GM13977 (cell line): ENCODE data around the gene AUTS2.

Experiments used
- DNase-seq: peaks from one replicate; pipeline ENCODE4 v3.0.0; 2012; ENCODE audit warnings: low spot score
- in situ Hi-C: fragments of 300-500 bp; cut with MboI; formaldehyde crosslinking; loops from one replicate; pipeline ENCODE4 v1.12.0; 2022; ENCODE audit warnings: low sequenced_read_pairs, low pct_unique_long_range_greater_than_20kb, mixed read lengths, inconsistent platforms; ENCODE audit not compliant: unreplicated experiment
- TF ChIP-seq, protein P1 (sequence below): IDR thresholded peaks from 2 replicates; pipeline ENCODE4 v1.5.1; 2012; ENCODE audit warnings: mild to moderate bottlenecking, control low read depth; ENCODE audit not compliant: insufficient read depth; ENCODE audit errors: extremely low read depth, missing control alignments

AUTS2 gene

DNA sequence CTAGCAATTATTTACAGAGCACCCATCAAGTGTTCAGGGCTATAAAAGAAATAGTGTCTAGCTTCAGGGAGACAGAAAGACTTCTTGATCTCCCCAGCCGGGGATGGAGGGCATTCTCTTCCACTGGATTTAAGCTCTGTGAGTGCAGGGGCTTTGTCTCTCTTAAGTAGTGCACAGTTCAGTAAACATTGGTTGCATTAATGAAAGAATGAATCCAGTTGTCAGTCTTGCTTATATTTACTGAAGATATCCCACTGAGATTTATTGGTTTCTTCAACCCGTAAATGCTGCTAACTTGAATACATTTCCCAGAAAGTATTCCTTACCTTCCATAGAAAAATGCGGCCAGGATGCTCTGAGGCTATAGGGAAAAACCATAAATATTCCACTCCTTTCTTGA is 41.9 kb downstream of the AUTS2 start:
- TF ChIP-seq, protein P1, sequence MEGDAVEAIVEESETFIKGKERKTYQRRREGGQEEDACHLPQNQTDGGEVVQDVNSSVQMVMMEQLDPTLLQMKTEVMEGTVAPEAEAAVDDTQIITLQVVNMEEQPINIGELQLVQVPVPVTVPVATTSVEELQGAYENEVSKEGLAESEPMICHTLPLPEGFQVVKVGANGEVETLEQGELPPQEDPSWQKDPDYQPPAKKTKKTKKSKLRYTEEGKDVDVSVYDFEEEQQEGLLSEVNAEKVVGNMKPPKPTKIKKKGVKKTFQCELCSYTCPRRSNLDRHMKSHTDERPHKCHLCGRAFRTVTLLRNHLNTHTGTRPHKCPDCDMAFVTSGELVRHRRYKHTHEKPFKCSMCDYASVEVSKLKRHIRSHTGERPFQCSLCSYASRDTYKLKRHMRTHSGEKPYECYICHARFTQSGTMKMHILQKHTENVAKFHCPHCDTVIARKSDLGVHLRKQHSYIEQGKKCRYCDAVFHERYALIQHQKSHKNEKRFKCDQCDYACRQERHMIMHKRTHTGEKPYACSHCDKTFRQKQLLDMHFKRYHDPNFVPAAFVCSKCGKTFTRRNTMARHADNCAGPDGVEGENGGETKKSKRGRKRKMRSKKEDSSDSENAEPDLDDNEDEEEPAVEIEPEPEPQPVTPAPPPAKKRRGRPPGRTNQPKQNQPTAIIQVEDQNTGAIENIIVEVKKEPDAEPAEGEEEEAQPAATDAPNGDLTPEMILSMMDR = no peak
- no peak for DNase-seq
- in situ Hi-C loops = loop anchor here (25.0 kb wide), 1 partner anchor 522 kb away; no protein-coding TSS in a partner anchor

DNA sequence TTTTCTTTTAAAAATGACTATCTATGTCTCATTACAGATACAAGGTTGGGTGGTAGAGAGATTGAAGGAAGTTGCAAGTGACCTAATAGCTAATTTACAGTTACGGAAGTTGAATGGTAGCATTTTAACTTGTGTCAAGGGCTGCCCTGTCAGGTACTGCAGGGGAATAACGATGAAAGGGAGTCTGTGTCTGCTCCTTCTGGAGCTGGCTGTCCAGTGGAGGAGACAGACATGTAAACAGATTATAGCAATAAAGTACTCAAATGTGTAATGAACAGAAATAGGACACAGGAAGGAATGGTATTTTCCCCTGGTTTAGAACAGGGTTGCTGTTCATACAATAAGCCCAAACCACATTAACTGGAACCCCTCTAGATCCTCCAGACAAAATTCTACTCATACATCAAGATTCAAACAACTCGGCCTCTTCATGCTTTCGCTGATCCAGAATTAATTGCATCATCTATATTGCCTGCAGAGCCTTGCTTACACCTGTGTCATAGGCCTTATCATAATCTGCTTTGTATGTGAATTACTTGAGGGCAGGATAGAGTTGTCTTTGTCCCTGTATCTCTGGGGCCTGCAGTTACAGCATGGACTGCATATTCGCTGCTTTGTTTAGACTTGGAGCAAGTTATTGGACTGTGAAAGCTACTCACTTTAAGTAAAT is 42.8 kb downstream of the AUTS2 start:
- no peak for DNase-seq
- TF ChIP-seq, protein P1 = no peak
- in situ Hi-C loops = loop anchor here (25.0 kb wide), 1 partner anchor 521 kb away; no protein-coding TSS in a partner anchor

DNA sequence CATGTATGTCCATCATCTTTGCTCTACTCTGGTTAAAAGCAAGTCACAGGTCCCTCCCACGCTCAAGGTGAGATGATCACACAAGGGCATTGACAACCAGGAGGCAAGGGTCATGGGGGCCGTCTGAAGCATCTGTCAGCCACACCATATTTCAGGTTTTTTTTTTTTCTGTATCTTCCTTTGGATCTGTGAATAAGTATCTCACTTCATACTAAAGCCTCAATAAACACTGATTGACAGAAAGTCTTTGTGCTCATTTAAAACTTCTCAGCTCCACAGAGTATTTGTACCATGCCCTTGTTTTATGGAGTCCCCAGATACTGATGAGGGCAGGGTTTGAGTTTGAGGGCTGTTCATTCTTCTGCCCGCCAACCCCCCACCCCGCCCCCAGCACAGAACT is 45.0 kb downstream of the AUTS2 start:
- TF ChIP-seq, protein P1 = no peak
- no peak for DNase-seq
- in situ Hi-C loops = loop anchor here (25.0 kb wide), 1 partner anchor 519 kb away; no protein-coding TSS in a partner anchor

DNA sequence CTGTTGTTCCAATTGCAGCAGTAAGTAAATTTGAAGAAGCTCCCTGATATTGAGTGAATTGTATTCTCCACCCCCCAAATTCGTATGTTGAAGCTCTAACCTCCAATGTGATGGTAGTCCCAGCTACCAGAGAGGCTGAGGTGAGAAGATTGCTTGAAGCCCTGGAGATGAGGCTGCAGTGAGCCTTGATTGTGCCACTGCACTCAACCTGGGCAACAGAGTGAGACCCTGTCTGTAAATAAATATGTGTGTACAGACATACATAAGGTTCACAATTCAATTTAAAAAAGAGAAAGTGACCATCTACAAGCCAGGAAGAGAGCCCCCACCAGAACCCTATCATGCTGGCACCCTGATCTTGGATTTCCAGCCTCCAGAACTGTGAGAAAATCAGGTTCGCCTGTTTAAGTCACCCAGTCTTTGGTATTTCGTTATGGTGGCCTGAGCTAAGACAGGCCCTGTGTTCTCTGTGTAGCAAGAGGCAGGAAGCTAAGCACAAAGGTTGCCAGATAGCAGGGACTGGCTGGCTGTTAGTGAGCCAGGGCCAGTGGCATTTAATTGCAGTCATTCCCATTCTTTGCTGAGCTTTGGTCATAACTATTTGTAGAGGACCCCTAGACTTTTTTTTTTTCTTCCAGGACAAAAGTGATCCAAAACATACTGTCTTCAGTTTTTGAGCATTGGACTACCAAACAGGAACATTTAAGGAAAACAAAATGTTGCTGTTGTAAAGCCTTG is 45.6 kb downstream of the AUTS2 start:
- DNase-seq = no peak
- TF ChIP-seq, protein P1 = no peak
- in situ Hi-C loops = loop anchor here (25.0 kb wide), 1 partner anchor 518 kb away; no protein-coding TSS in a partner anchor

DNA sequence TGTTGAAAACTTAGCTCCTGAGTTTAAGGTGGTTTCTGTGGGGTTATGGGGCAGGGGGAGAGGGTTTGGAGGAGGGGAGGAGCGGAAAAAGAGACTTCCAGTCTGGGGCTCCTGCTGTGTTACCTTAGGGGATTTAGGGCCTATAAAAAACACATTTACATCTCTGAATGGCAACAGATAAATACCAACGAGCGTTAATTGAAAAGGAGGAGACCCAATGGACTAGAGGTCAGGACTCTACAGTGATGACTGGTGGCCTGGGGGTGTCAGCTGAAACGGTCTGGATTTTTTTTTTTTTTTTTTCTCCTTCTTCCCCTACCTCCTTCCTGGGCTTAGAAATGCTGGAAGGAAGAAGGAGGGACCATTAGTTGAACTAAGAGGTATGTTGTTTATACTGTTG is 47.4 kb downstream of the AUTS2 start:
- in situ Hi-C loops = loop anchor here (25.0 kb wide), 1 partner anchor 517 kb away; no protein-coding TSS in a partner anchor
- no peak for DNase-seq

DNA sequence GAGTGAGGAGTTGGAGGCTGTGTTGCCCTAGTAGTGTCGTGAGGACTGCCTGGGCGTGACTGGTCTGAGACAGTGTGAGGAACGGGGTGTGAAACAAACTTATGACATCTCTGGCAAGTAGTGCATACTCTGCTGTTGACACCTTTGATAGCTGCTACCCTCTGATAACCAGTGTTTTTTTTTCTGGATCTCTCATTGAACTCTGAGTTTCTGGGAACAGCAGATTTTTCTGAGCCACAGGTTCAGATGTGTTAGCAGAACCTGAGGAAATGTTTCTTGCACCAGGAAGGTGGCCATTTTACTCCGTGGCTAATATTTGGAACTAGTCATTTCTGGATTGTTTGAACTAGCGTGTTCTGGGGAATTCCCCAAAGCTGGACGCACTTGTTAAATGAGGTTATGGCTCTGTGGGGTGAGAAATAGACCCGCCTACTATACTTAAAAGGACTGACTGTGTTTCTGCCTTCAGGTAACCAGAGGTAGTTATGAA is 52.9 kb downstream of the AUTS2 start:
- peak; percentile 69 for DNase-seq
- TF ChIP-seq, protein P1 = no peak
- in situ Hi-C loops = no loop called here

More for the DNA sequence above, 47.4 kb downstream of the AUTS2 start:
- TF ChIP-seq, protein P1 = no peak
